HepG2 (cell line): ENCODE results near the gene CNNM2. TPM values are rescaled to one million over a fixed set of nuclear protein-coding genes. Genes with fewer than 3 reads are reported as not detected.

Source experiments
- ATAC-seq: fragments of 200-7000 bp; cut with Tn5 transposase; 3 replicates; pipeline ENCODE4 v1.9.1; 2020; ENCODE audit warnings: mild to moderate bottlenecking, moderate library complexity
- BruUV-seq: library from RNA; stranded (reverse); fragments of 400-500 nt; replicated peaks from 2 replicates; lab custom pipeline; 2021; lab: Mats Ljungman, UMichigan
- CTCF ChIA-PET: fragments of 300-600 bp; formaldehyde crosslinking; extraction: SDS; loops from one replicate; lab custom pipeline; 2021; ENCODE audit warnings: low total read pairs, inconsistent platforms, low intra/inter-chr PET ratio; lab: Yijun Ruan, JAX
- POLR2A ChIA-PET: fragments of 350-600 bp; sonication (Branson Sonifier 250); formaldehyde crosslinking; loops from one replicate; lab custom pipeline; 2020; ENCODE audit warnings: antibody characterized with exemption, inconsistent platforms; lab: Yijun Ruan, JAX
- DNase-seq: peaks from one replicate; pipeline ENCODE4 v3.0.0-alpha.2; 2015; ENCODE audit warnings: low spot score
- FAIRE-seq: peaks from 3 replicates; lab custom pipeline; 2011; peaks lifted over from hg19 to GRCh38; lab: Jason Lieb, UNC
- H2AFZ ChIP-seq: one replicate; pipeline ENCODE4 v1.6.1; 2011; ENCODE audit warnings: low read length, inconsistent platforms
- H3K27ac ChIP-seq: fragments of 300-600 bp; 3 replicates; pipeline ENCODE4 v1.8.0; 2011; ENCODE audit warnings: mixed run types, mild to moderate bottlenecking, mixed read lengths, low read length, inconsistent platforms; ENCODE audit not compliant: insufficient read depth; ENCODE audit errors: extremely low read length
- H3K27me3 ChIP-seq, 2 experiments: fragments of 200-600 bp in 1 of 2; 2 replicates in 1 of 2; 3 replicates in 1 of 2; pipeline versions ENCODE4 v1.6.0 to v1.8.0; 2011; ENCODE audit warnings: low read length in 2 of 2, mild to moderate bottlenecking in 2 of 2, moderate library complexity in 2 of 2, inconsistent platforms in 1 of 2; ENCODE audit not compliant: insufficient read depth in 2 of 2, control insufficient read depth in 1 of 2
- H3K36me3 ChIP-seq, 2 experiments: fragments of 200-600 bp in 1 of 2; replicated peaks in 1 of 2; 2 replicates in 1 of 2; 3 replicates in 1 of 2; pipeline versions ENCODE4 v1.5.1 to v1.8.0; 2011; ENCODE audit warnings: low read length in 2 of 2, inconsistent platforms in 1 of 2; ENCODE audit not compliant: insufficient read depth in 2 of 2, control insufficient read depth in 1 of 2
- H3K4me1 ChIP-seq: 2 replicates; pipeline ENCODE4 v1.5.1; 2012; ENCODE audit warnings: low read length, inconsistent platforms; ENCODE audit not compliant: insufficient read depth
- H3K4me2 ChIP-seq: 2 replicates; pipeline ENCODE4 v1.6.0; 2011; ENCODE audit warnings: low read depth, low read length, inconsistent platforms
- H3K4me3 ChIP-seq, 3 experiments: fragments of 200-600 bp in 1 of 3; sonication (generic), shearing (Covaris generic) in 1 of 3; replicated peaks in 1 of 3; 2 replicates each; pipeline ENCODE4 v1.5.1; 2011 to 2016; ENCODE audit warnings: low read length in 3 of 3, inconsistent platforms in 2 of 3, low read depth in 2 of 3, mild to moderate bottlenecking in 2 of 3, control low read depth in 1 of 3, mixed read lengths in 1 of 3; ENCODE audit not compliant: insufficient read depth in 1 of 3
- H3K79me2 ChIP-seq: one replicate; pipeline ENCODE4 v1.6.1; 2011; ENCODE audit warnings: low read length, inconsistent platforms; ENCODE audit not compliant: insufficient read depth
- H3K9ac ChIP-seq: 2 replicates; pipeline ENCODE4 v1.6.0; 2011; ENCODE audit warnings: mild to moderate bottlenecking, low read depth, low read length, inconsistent platforms; ENCODE audit not compliant: insufficient read depth
- H3K9me3 ChIP-seq: 2 replicates; pipeline ENCODE4 v1.5.1; 2012; ENCODE audit warnings: mild to moderate bottlenecking, low read length
- H4K20me1 ChIP-seq: 2 replicates; pipeline ENCODE4 v1.6.0; 2011; ENCODE audit warnings: inconsistent platforms, mild to moderate bottlenecking, low read length, moderate library complexity; ENCODE audit not compliant: insufficient read depth
- DBP ChIP-seq: sonication (generic); formaldehyde crosslinking; IDR thresholded peaks from 2 replicates; pipeline ENCODE4 v1.4.0; 2020; ENCODE audit warnings: missing genetic modification reagents; ENCODE audit errors: not compliant biosample characterization
- DPF2 ChIP-seq: sonication (generic); formaldehyde crosslinking; IDR thresholded peaks from 2 replicates; pipeline ENCODE4 v1.4.0; 2020; ENCODE audit warnings: mild to moderate bottlenecking, low read depth, missing genetic modification reagents, borderline replicate concordance
- GLI4 ChIP-seq: sonication (generic); formaldehyde crosslinking; IDR thresholded peaks from 2 replicates; pipeline ENCODE4 v1.5.1; 2020; ENCODE audit warnings: missing genetic modification reagents, mild to moderate bottlenecking, moderate library complexity, borderline replicate concordance
- GRHL1 ChIP-seq: sonication (generic); formaldehyde crosslinking; conservative IDR thresholded peaks from 2 replicates; pipeline ENCODE4 v1.8.0; 2022; ENCODE audit warnings: missing genetic modification reagents
- KDM5B ChIP-seq: sonication (generic); formaldehyde crosslinking; IDR thresholded peaks from 2 replicates; pipeline ENCODE4 v1.4.0; 2020; ENCODE audit warnings: missing genetic modification reagents, mild to moderate bottlenecking, borderline replicate concordance
- SMAD9 ChIP-seq: sonication (generic); formaldehyde crosslinking; IDR thresholded peaks from 2 replicates; pipeline ENCODE4 v1.5.1; 2020; ENCODE audit warnings: mild to moderate bottlenecking, missing genetic modification reagents
- SMYD3 ChIP-seq: sonication (generic); formaldehyde crosslinking; IDR thresholded peaks from 2 replicates; pipeline ENCODE4 v1.8.1; 2023; ENCODE audit warnings: mild to moderate bottlenecking, missing genetic modification reagents
- SRSF9 ChIP-seq: fragments of 200-400 bp; formaldehyde crosslinking; IDR thresholded peaks from 2 replicates; pipeline ENCODE4 v1.6.1; 2018; ENCODE audit warnings: borderline replicate concordance, mild to moderate bottlenecking, low read depth, low read length; ENCODE audit not compliant: insufficient read depth, poor library complexity, severe bottlenecking
- TAF15 ChIP-seq: fragments of 200-400 bp; formaldehyde crosslinking; IDR thresholded peaks from one replicate; pipeline ENCODE4 v1.6.1; 2018; ENCODE audit warnings: mild to moderate bottlenecking, low read depth, low read length; ENCODE audit not compliant: poor library complexity, severe bottlenecking
- THAP8 ChIP-seq: sonication (generic); formaldehyde crosslinking; IDR thresholded peaks from 2 replicates; pipeline ENCODE4 v1.5.1; 2020; ENCODE audit warnings: missing genetic modification reagents, mild to moderate bottlenecking, borderline replicate concordance
- ZNF260 ChIP-seq: sonication (generic); formaldehyde crosslinking; IDR thresholded peaks from 2 replicates; pipeline ENCODE4 v1.4.0; 2020; ENCODE audit warnings: missing genetic modification reagents, low read depth, mild to moderate bottlenecking, borderline replicate concordance
- ZNF34 ChIP-seq: sonication (generic); formaldehyde crosslinking; IDR thresholded peaks from 2 replicates; pipeline ENCODE4 v1.4.0; 2020; ENCODE audit warnings: mild to moderate bottlenecking, missing genetic modification reagents, borderline replicate concordance
- ZXDC ChIP-seq: sonication (generic); formaldehyde crosslinking; IDR thresholded peaks from 2 replicates; pipeline ENCODE4 v1.5.0; 2020; ENCODE audit warnings: mild to moderate bottlenecking, missing genetic modification reagents
- WGBS: methylation state at CpG from one replicate; pipeline ENCODE4 v1.1.6; 2017; ENCODE audit warnings: low lambda C conversion rate; 5-methylcytosine and 5-hydroxymethylcytosine counted together
- in situ Hi-C: cut with HindIII; loops from 2 replicates; pipeline ENCODE4 v1.10.0; 2017; ENCODE audit warnings: low pct_unique_long_range_greater_than_20kb; ENCODE audit not compliant: extremely low pct_ligation_motif_present
- intact Hi-C: fragments of 100-400 bp; cut with micrococcal nuclease; formaldehyde crosslinking; loops from one replicate; pipeline ENCODE4 v1.10.0; 2022; ENCODE audit not compliant: unreplicated experiment
- polyA plus RNA-seq, 8 experiments: library from polyadenylated mRNA; depleted of rRNA in 3 of 8; stranded (reverse) in 7 of 8; unstranded in 1 of 8; fragments of >200 nt; fragmentation: Illumina TruSeq in 4 of 8; extraction: Trizol in 4 of 8; gene quantifications; 2 replicates each; pipeline versions ENCODE4 v1.2.1 to v1.2.3, GENCODE V29; 2011 to 2016; ENCODE audit warnings: low read depth in 4 of 8, missing spikeins in 1 of 8, mixed read lengths in 1 of 8; ENCODE audit not compliant: insufficient read depth in 1 of 8
- total RNA-seq, 5 experiments: library from RNA; depleted of rRNA; stranded (reverse); fragments of >200 nt; fragmentation: Illumina TruSeq; extraction: Trizol; gene quantifications; 2 replicates each; pipeline ENCODE4 v1.2.3, GENCODE V29; 2016; ENCODE audit warnings: low read depth in 1 of 5
- TF ChIP-seq, protein P1 (sequence below): sonication (generic); formaldehyde crosslinking; IDR thresholded peaks from 2 replicates; pipeline ENCODE4 v1.5.0; 2020; ENCODE audit warnings: missing genetic modification reagents, mild to moderate bottlenecking, borderline replicate concordance

Gene CNNM2
- total and polyA plus RNA-seq, 2 of the 13 experiments (the other 11 are each of a cell fraction or from before 2014, with no cell fraction given), result 7.1 to 9.0 TPM

DNA sequence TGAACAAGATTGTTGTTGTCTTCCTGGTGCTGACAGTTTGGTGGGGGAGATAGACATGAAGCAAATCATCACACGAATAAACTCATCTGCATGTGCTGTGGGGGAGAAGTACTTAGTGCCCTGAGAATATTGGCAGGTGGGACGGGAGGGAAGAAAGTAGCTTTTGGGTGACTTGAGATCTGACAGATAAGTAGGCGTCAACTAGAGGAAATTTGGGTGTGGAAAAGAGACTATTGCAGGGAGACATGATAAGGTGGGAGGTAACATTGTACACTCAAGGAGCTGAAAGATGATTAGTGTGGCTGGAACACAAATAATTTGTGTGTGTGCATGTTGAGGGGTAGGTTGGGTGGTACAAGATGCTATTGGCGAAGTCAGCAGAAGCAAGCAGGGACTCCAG is 30.1 kb downstream of the CNNM2 start:
- Histone ChIP-seq H3K4me1 (peaks cover 26% of the 10 kb centered on the region), H3K9ac (no peak overlapping the region), H2AFZ (no peak overlapping the region), H3K27me3 (no peaks in the 10 kb centered on the region), H3K27ac (no peak overlapping the region), H3K36me3 (no peaks in the 10 kb centered on the region; a peak in 1 of 5 replicates), H3K79me2 (peaks cover 8% of the 10 kb centered on the region), H3K4me2 (no peak overlapping the region), H4K20me1 (no peaks in the 10 kb centered on the region), H3K4me3 (no peak overlapping the region), H3K9me3 (no peaks in the 10 kb centered on the region)
- intact Hi-C loops (no loop called here), in situ Hi-C loops (no loop called here)
- CTCF ChIA-PET, result no interaction called here
- 91% methylated on average over 4 of the region's 4 CpGs for WGBS
- FAIRE-seq (no peak), ATAC-seq (no peak), DNase-seq (no peak)
- no TSS peak for BruUV-seq
- POLR2A ChIA-PET, result no interaction called here
- TF ChIP-seq DBP (CRISPR knock-in tag), result no peak
- no peak for TF ChIP-seq ZNF34
- TF ChIP-seq DPF2 (CRISPR knock-in tag), result no peak
- TF ChIP-seq SMAD9, result no peak
- no peak for TF ChIP-seq KDM5B (CRISPR knock-in tag)
- TF ChIP-seq SRSF9, result no peak
- TF ChIP-seq, protein P1, sequence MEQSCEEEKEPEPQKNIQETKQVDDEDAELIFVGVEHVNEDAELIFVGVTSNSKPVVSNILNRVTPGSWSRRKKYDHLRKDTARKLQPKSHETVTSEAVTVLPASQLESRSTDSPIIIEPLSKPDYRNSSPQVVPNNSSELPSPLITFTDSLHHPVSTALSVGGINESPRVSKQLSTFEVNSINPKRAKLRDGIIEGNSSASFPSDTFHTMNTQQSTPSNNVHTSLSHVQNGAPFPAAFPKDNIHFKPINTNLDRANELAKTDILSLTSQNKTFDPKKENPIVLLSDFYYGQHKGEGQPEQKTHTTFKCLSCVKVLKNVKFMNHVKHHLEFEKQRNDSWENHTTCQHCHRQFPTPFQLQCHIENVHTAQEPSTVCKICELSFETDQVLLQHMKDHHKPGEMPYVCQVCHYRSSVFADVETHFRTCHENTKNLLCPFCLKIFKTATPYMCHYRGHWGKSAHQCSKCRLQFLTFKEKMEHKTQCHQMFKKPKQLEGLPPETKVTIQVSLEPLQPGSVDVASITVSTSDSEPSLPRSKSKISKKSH (CRISPR knock-in tag), result no peak
- no peak for TF ChIP-seq ZXDC (CRISPR knock-in tag)
- no peak for TF ChIP-seq SMYD3 (CRISPR knock-in tag)
- no peak for TF ChIP-seq THAP8 (CRISPR knock-in tag)
- no peak for TF ChIP-seq GRHL1
- no peak for TF ChIP-seq GLI4 (CRISPR knock-in tag)
- TF ChIP-seq ZNF260 (CRISPR knock-in tag), result no peak
- no peak for TF ChIP-seq TAF15
